ENCODE results near the gene LRRFIP1.

LRRFIP1 gene

GRCh38 chr2:237643066-237643465, 15.7 kb downstream of the LRRFIP1 start:
- DNase-seq (ENCODE audit: low read depth) = no peak
- H3K4me3 ChIP-seq (ENCODE audit: low read length) = no peak overlapping the region
- no peak for TF ChIP-seq CTCF (conservative IDR thresholded peaks at IDR 0.05; ENCODE audit: low read depth, low read length)

- TF ChIP-seq CTCF (conservative IDR thresholded peaks at IDR 0.05; ENCODE audit: low read depth, low read length) = no peak
- no peak for DNase-seq (ENCODE audit: low read depth)
- H3K4me3 ChIP-seq (ENCODE audit: low read length) = no peak overlapping the region
These were observed 16.4 kb downstream of the LRRFIP1 start for GRCh38 chr2:237643582-237644380.

- DNase-seq (ENCODE audit: low read depth) = no peak
- no peak for TF ChIP-seq CTCF (conservative IDR thresholded peaks at IDR 0.05; ENCODE audit: low read depth, low read length)
- H3K4me3 ChIP-seq (ENCODE audit: low read length) = no peak overlapping the region
These were observed 17.0 kb downstream of the LRRFIP1 start for GRCh38 chr2:237644381-237644703.

DNA sequence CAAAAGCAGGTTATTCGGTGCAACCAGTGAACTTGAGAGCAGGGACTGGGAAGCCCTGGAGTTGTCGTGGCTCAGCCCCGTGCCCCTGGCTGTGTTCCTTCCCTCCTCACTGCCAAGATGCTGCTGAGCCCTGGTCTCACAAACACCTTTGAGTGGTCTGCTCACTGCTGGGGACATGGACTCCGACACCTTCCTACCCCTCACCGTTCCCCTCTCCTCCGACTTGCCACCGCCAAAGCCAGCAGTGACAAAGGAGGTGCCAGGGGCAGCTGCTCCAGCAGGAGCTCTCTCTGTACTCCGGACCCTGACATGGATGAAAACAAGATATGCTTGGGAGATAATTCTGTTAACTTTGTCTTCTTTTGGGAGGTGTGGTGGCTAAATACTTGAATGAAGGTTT, 17.9 kb downstream of the LRRFIP1 start:
- TF ChIP-seq CTCF (conservative IDR thresholded peaks at IDR 0.05; ENCODE audit: low read depth, low read length) = no peak
- no peak for DNase-seq (ENCODE audit: low read depth)

GRCh38 chr2:237647176-237648015, 20.0 kb downstream of the LRRFIP1 start:
- TF ChIP-seq CTCF (conservative IDR thresholded peaks at IDR 0.05; ENCODE audit: low read depth, low read length) = no peak
- no peak overlapping the region for H3K4me3 ChIP-seq (ENCODE audit: low read length)
- DNase-seq (ENCODE audit: low read depth) = no peak

More for the DNA sequence above, 17.9 kb downstream of the LRRFIP1 start:
- no peak overlapping the region for H3K4me3 ChIP-seq (ENCODE audit: low read length)

- DNase-seq (ENCODE audit: low read depth) = no peak
- H3K4me3 ChIP-seq (ENCODE audit: low read length) = no peak overlapping the region
- TF ChIP-seq CTCF (conservative IDR thresholded peaks at IDR 0.05; ENCODE audit: low read depth, low read length) = no peak
These were observed 20.6 kb downstream of the LRRFIP1 start for GRCh38 chr2:237648016-237648381.
